HCT116 (cell line): Measurements from ENCODE around the gene ALDH8A1. TPM values are rescaled to one million over a fixed set of nuclear protein-coding genes. Genes with fewer than 3 reads are reported as not detected.

Experiments used
- ATAC-seq: fragments of 200-7000 bp; cut with Tn5 transposase; 2 replicates; pipeline ENCODE4 v1.9.1; 2020; ENCODE audit warnings: mild to moderate bottlenecking, moderate library complexity
- BruUV-seq: library from RNA; stranded (reverse); fragments of 400-500 nt; replicated peaks from 2 replicates; lab custom pipeline; 2021; lab: Mats Ljungman, UMichigan
- CTCF ChIA-PET: fragments of 300-600 bp; sonication (Branson Sonifier 250); formaldehyde crosslinking; loops from one replicate; lab custom pipeline; 2021; ENCODE audit warnings: antibody characterized with exemption; lab: Charles Lee
- POLR2A ChIA-PET: fragments of 300-600, 350-600 bp; sonication (Branson Sonifier 250); formaldehyde crosslinking; loops from one replicate; lab custom pipeline; 2021; ENCODE audit warnings: antibody characterized with exemption; lab: Charles Lee
- RAD21 ChIA-PET, 2 experiments: fragments of 300-600 bp; sonication (Branson Sonifier 250); formaldehyde crosslinking; loops; one replicate each; lab custom pipeline; 2023; ENCODE audit warnings: low total read pairs in 2 of 2; ENCODE audit not compliant: uncharacterized antibody in 2 of 2, unreplicated experiment in 2 of 2, low non-redundant PET in 1 of 2; lab: Charles Lee
- DNase-seq: peaks from one replicate; pipeline ENCODE4 v3.0.0-alpha.2; 2010; ENCODE audit warnings: low read depth, low spot score
- H2AFZ ChIP-seq: fragments of 200-600 bp; shearing (Covaris generic), sonication (generic); 2 replicates; pipeline ENCODE4 v1.6.1; 2017; ENCODE audit warnings: low read depth, mixed run types, mixed read lengths, antibody characterized with exemption, low read length; ENCODE audit not compliant: poor library complexity, severe bottlenecking
- H3K27ac ChIP-seq: 2 replicates; pipeline ENCODE4 v1.5.1; 2012; ENCODE audit warnings: low read depth, low read length
- H3K27me3 ChIP-seq: fragments of 200-600 bp; sonication (generic); 2 replicates; pipeline ENCODE4 v1.6.1; 2016; ENCODE audit warnings: mixed run types, low read length, mixed read lengths; ENCODE audit not compliant: insufficient read depth
- H3K36me3 ChIP-seq, 2 experiments: fragments of 200-500 bp in 1 of 2; fragments of 200-600 bp in 1 of 2; sonication (Bioruptor generic) in 1 of 2; sonication (generic) in 1 of 2; 2 replicates each; pipeline versions ENCODE4 v1.5.1 to v1.6.1; 2014 to 2016; ENCODE audit warnings: low read length in 2 of 2, inconsistent platforms in 1 of 2, mixed read lengths in 1 of 2, mixed run types in 1 of 2; ENCODE audit not compliant: insufficient read depth in 2 of 2, control insufficient read depth in 1 of 2
- H3K4me1 ChIP-seq, 2 experiments: fragments of 200-600 bp in 1 of 2; sonication (generic) in 1 of 2; 2 replicates each; pipeline versions ENCODE4 v1.5.1 to v1.6.1; 2012 to 2017; ENCODE audit warnings: low read length in 2 of 2, inconsistent platforms in 1 of 2, mild to moderate bottlenecking in 1 of 2, mixed read lengths in 1 of 2, mixed run types in 1 of 2, moderate library complexity in 1 of 2; ENCODE audit not compliant: insufficient read depth in 2 of 2, control insufficient read depth in 1 of 2
- H3K4me2 ChIP-seq: fragments of 200-600 bp; sonication (generic); 2 replicates; pipeline ENCODE4 v1.6.1; 2017; ENCODE audit warnings: mixed run types, low read length, mixed read lengths
- H3K4me3 ChIP-seq, 2 experiments: fragments of 200-600 bp in 1 of 2; sonication (generic) in 1 of 2; replicated peaks in 1 of 2; 2 replicates each; pipeline ENCODE4 v1.5.1; 2011 to 2016; ENCODE audit warnings: low read length in 2 of 2, control low read depth in 1 of 2, low read depth in 1 of 2, mild to moderate bottlenecking in 1 of 2, mixed read lengths in 1 of 2, mixed run types in 1 of 2
- H3K79me2 ChIP-seq: fragments of 200-600 bp; sonication (generic); 2 replicates; pipeline ENCODE4 v1.6.1; 2017; ENCODE audit warnings: mild to moderate bottlenecking, mixed run types, low read length, moderate library complexity, mixed read lengths; ENCODE audit not compliant: insufficient read depth
- H3K9ac ChIP-seq: fragments of 200-600 bp; sonication (generic); 2 replicates; pipeline ENCODE4 v1.6.1; 2016; ENCODE audit warnings: low read length, mixed read lengths
- H3K9me2 ChIP-seq: fragments of 200-600 bp; sonication (generic), shearing (Covaris generic); 2 replicates; pipeline ENCODE4 v1.6.1; 2017; ENCODE audit warnings: mixed run types, mild to moderate bottlenecking, moderate library complexity; ENCODE audit not compliant: insufficient read depth
- H3K9me3 ChIP-seq, 2 experiments: fragments of 200-500 bp in 1 of 2; fragments of 200-600 bp in 1 of 2; sonication (Bioruptor generic) in 1 of 2; sonication (generic) in 1 of 2; 2 replicates each; pipeline ENCODE4 v1.6.1; 2014 to 2017; ENCODE audit warnings: low read length in 2 of 2, mixed read lengths in 2 of 2, inconsistent platforms in 1 of 2, low read depth in 1 of 2, mild to moderate bottlenecking in 1 of 2, mixed run types in 1 of 2, moderate library complexity in 1 of 2; ENCODE audit not compliant: control insufficient read depth in 1 of 2, insufficient read depth in 1 of 2
- H4K20me1 ChIP-seq: fragments of 200-600 bp; sonication (generic), shearing (Covaris generic); 2 replicates; pipeline ENCODE4 v1.6.1; 2017; ENCODE audit warnings: mixed run types, mild to moderate bottlenecking, moderate library complexity; ENCODE audit not compliant: insufficient read depth
- CBX3 ChIP-seq: IDR thresholded peaks from 2 replicates; pipeline ENCODE4 v1.6.1; 2012; ENCODE audit warnings: low read depth
- CTCF ChIP-seq, 3 experiments: fragments of 200-600 bp in 1 of 3; sonication (generic) in 1 of 3; IDR thresholded peaks in 2 of 3; conservative IDR thresholded peaks in 1 of 3; 2 replicates each; pipeline ENCODE4 v1.5.1; 2012 to 2017; ENCODE audit warnings: low read depth in 2 of 3, low read length in 2 of 3, antibody characterized with exemption in 1 of 3, borderline replicate concordance in 1 of 3, control low read depth in 1 of 3, mild to moderate bottlenecking in 1 of 3, mixed read lengths in 1 of 3, mixed run types in 1 of 3, moderate library complexity in 1 of 3; ENCODE audit not compliant: insufficient read depth in 1 of 3
- EGR1 ChIP-seq: IDR thresholded peaks from 2 replicates; pipeline ENCODE4 v1.6.1; 2012; ENCODE audit warnings: low read depth
- ELF1 ChIP-seq: IDR thresholded peaks from 2 replicates; pipeline ENCODE4 v1.6.1; 2012; ENCODE audit warnings: low read depth, borderline replicate concordance
- EZH2phosphoT487 ChIP-seq: fragments of 200-600 bp; IDR thresholded peaks from 2 replicates; pipeline ENCODE4 v1.6.1; 2018; ENCODE audit warnings: antibody characterized with exemption, borderline replicate concordance
- FOSL1 ChIP-seq: IDR thresholded peaks from 2 replicates; pipeline ENCODE4 v1.6.1; 2012; ENCODE audit warnings: low read depth
- JUND ChIP-seq: IDR thresholded peaks from 2 replicates; pipeline ENCODE4 v1.6.1; 2012
- POLR2AphosphoS5 ChIP-seq: IDR thresholded peaks from 2 replicates; pipeline ENCODE4 v1.6.1; 2011; ENCODE audit warnings: mild to moderate bottlenecking, low read depth, low read length, moderate library complexity
- SIN3A ChIP-seq: IDR thresholded peaks from 2 replicates; pipeline ENCODE4 v1.6.1; 2012; ENCODE audit warnings: low read depth
- ZBTB33 ChIP-seq: IDR thresholded peaks from 2 replicates; pipeline ENCODE4 v1.6.1; 2011; ENCODE audit warnings: mild to moderate bottlenecking, low read length, moderate library complexity; ENCODE audit not compliant: insufficient replicate concordance; ENCODE audit errors: extremely low read depth
- ZFX ChIP-seq: fragments of 450-650 bp; IDR thresholded peaks from 2 replicates; pipeline ENCODE4 v1.6.1; 2017
- ZNF274 ChIP-seq: fragments of 200-500 bp; sonication (Bioruptor generic); IDR thresholded peaks from 2 replicates; pipeline ENCODE4 v1.6.1; 2014; ENCODE audit warnings: mild to moderate bottlenecking, low read depth, low read length, inconsistent platforms
- intact Hi-C: fragments of 100-400 bp; cut with micrococcal nuclease; formaldehyde crosslinking; loops from 2 replicates; pipeline ENCODE4 v1.10.0; 2022
- total RNA-seq: library from RNA; stranded (reverse); gene quantifications from one replicate; pipeline ENCODE4 v1.2.1, GENCODE V29; 2021; ENCODE audit not compliant: unreplicated experiment

The ALDH8A1 gene
- total RNA-seq, 1 experiment from 2014 or later = 1.4 TPM

DNA sequence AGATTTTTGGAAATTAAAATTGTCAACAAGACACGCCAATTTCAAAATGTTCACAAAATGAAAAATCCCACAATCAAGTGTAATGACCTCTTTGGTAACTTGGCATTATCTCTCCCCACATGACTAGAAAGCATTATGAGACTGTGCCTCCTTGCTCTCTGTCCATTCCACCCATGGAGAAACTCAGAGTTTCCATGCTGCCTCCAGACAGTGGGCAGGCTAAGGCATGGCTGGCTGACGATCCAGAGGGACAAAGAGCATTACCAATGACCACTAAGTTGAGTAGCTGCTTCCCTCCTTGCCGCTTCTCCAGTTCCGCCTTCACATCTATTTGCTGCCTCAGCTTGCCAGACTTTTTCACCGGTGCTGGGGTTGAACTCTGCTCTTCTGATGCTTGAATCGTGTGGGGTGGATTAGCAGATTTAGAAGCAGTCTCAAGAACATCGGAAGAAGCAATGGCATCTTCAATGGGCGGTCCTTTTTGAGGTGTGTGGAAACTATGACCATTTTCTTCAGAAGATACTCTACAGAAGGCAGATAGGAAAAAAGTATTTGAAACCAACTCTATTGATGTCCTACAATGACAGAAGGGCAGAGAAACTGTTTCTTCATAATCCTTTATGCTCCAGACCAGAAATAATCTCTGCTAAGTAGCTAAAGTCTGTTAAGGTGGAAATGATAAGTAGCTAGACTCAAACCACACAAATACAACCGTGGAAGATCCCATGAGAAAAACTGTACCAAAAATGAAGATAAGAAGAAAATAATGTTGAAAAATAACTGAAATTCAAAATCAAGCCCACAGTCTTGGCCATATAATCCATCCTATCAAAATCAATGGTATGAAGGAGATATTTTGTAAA is 47.5 kb upstream of the ALDH8A1 start:
- POLR2A ChIA-PET = no interaction called here
- H3K9ac ChIP-seq = no peak overlapping the region
- TF ChIP-seq SIN3A = no peak
- no peak for TF ChIP-seq ELF1
- TF ChIP-seq CBX3 = no peak
- no peak for TF ChIP-seq ZNF274
- TF ChIP-seq JUND = no peak
- TF ChIP-seq ZBTB33 = no peak
- no peak for TF ChIP-seq CTCF (IDR thresholded peaks at IDR 0.05 in 2 of 3, conservative IDR thresholded peaks at IDR 0.05 in 1 of 3; ENCODE audit: borderline replicate concordance in 1 of 3, insufficient read depth in 1 of 3, low read depth in 2 of 3, low read length in 2 of 3)
- no peak for TF ChIP-seq POLR2AphosphoS5
- TF ChIP-seq FOSL1 = no peak
- TF ChIP-seq EGR1 = no peak
- TF ChIP-seq ZFX = no peak
- no peak for TF ChIP-seq EZH2phosphoT487
- TF ChIP-seq, all 23 proteins: peak for 0
- RAD21 ChIA-PET = no interaction called here
- Histone ChIP-seq H3K36me3 (peaks cover 7 to 14% of the 10 kb centered on the region in 2 experiments; a peak in 3 of 4 replicates), H3K9me3 (no peaks in the 10 kb centered on the region), H3K4me1 (no peaks in the 10 kb centered on the region), H3K4me2 (no peak overlapping the region), H3K27ac (no peak overlapping the region), H3K9me2 (no peaks in the 10 kb centered on the region), H2AFZ (no peak overlapping the region), H3K27me3 (no peaks in the 10 kb centered on the region), H4K20me1 (0 out of 2 replicates have a peak, but pooled peaks cover 2% of the 10 kb centered on the region), H3K79me2 (no peaks in the 10 kb centered on the region), H3K4me3 (no peak overlapping the region)
- ATAC-seq (no peak), DNase-seq (no peak)
- CTCF ChIA-PET = no interaction called here
- no TSS peak for BruUV-seq
- intact Hi-C loops = no loop called here
